GM12878 (cell line): Measurements from ENCODE around the gene DMPK. TPM values are rescaled to one million over a fixed set of nuclear protein-coding genes. Genes with fewer than 3 reads are reported as not detected.

ENCODE experiments used
- ATAC-seq: fragments of 200-7000 bp; cut with Tn5 transposase; 3 replicates; pipeline ENCODE4 v1.9.1; 2020; ENCODE audit warnings: mild to moderate bottlenecking, moderate library complexity
- BruUV-seq: library from RNA; stranded (reverse); fragments of 400-500 nt; replicated peaks from 2 replicates; lab custom pipeline; 2021; lab: Mats Ljungman, UMichigan
- CTCF ChIA-PET: fragments of 300-600 bp; sonication (Branson Sonifier 250); formaldehyde crosslinking; extraction: SDS; loops from one replicate; lab custom pipeline; 2021; ENCODE audit warnings: inconsistent platforms; lab: Yijun Ruan, JAX
- POLR2A ChIA-PET: fragments of 350-600 bp; formaldehyde crosslinking; extraction: SDS; loops from one replicate; lab custom pipeline; 2021; ENCODE audit warnings: inconsistent platforms; lab: Charles Lee
- RAD21 ChIA-PET: fragments of 300-600 bp; sonication (Branson Sonifier 250); formaldehyde crosslinking; loops from one replicate; lab custom pipeline; 2023; ENCODE audit warnings: antibody characterized with exemption; ENCODE audit not compliant: unreplicated experiment; lab: Charles Lee
- SMC1A ChIA-PET: fragments of 300-600 bp; sonication (Branson Sonifier 250); formaldehyde crosslinking; loops from one replicate; lab custom pipeline; 2023; ENCODE audit not compliant: unreplicated experiment, uncharacterized antibody; lab: Charles Lee
- DNase-seq: peaks from one replicate; pipeline ENCODE4 v3.0.0-alpha.2; 2011; ENCODE audit warnings: low read depth, low spot score
- FAIRE-seq: peaks from 3 replicates; lab custom pipeline; 2011; peaks lifted over from hg19 to GRCh38; lab: Jason Lieb, UNC
- H2AFZ ChIP-seq: 2 replicates; pipeline ENCODE4 v1.6.0; 2011; ENCODE audit warnings: low read depth, low read length, control low read depth; ENCODE audit not compliant: control insufficient read depth
- H3K27ac ChIP-seq: 2 replicates; pipeline ENCODE4 v1.5.1; 2011; ENCODE audit warnings: control low read depth; ENCODE audit not compliant: control insufficient read depth, insufficient read depth
- H3K27me3 ChIP-seq, 2 experiments: replicated peaks in 1 of 2; 2 replicates each; pipeline versions ENCODE4 v1.6.0 to v1.6.1; 2011; ENCODE audit warnings: low read length in 1 of 2; ENCODE audit not compliant: control insufficient read depth in 2 of 2, insufficient read depth in 2 of 2
- H3K36me3 ChIP-seq, 2 experiments: 2 replicates each; pipeline ENCODE4 v1.5.1; 2011; ENCODE audit warnings: low read length in 1 of 2; ENCODE audit not compliant: control insufficient read depth in 2 of 2, insufficient read depth in 2 of 2
- H3K4me1 ChIP-seq: 2 replicates; pipeline ENCODE4 v1.6.1; 2011; ENCODE audit warnings: mild to moderate bottlenecking, low read length, moderate library complexity, mixed read lengths; ENCODE audit not compliant: control insufficient read depth, insufficient read depth
- H3K4me2 ChIP-seq: 2 replicates; pipeline ENCODE4 v1.6.0; 2011; ENCODE audit warnings: control low read depth; ENCODE audit not compliant: control insufficient read depth, insufficient read depth
- H3K4me3 ChIP-seq: fragments of 200-600 bp; sonication (generic); 2 replicates; pipeline ENCODE4 v1.5.1; 2016
- H3K79me2 ChIP-seq: 2 replicates; pipeline ENCODE4 v1.6.0; 2011; ENCODE audit warnings: low read length; ENCODE audit not compliant: control insufficient read depth, insufficient read depth
- H3K9ac ChIP-seq: 2 replicates; pipeline ENCODE4 v1.8.0; 2011; ENCODE audit warnings: low read length, control low read depth, mixed read lengths; ENCODE audit not compliant: control insufficient read depth, insufficient read depth
- H3K9me3 ChIP-seq: replicated peaks from 3 replicates; pipeline ENCODE4 v1.5.1; 2011; ENCODE audit warnings: mild to moderate bottlenecking, low read length; ENCODE audit not compliant: control insufficient read depth, insufficient read depth
- H4K20me1 ChIP-seq: 2 replicates; pipeline ENCODE4 v1.6.0; 2011; ENCODE audit not compliant: control insufficient read depth, insufficient read depth
- CBFB ChIP-seq: IDR thresholded peaks from 2 replicates; pipeline ENCODE4 v1.6.1; 2016; ENCODE audit warnings: antibody characterized with exemption, low read depth
- GATAD2B ChIP-seq: fragments of 450-650 bp; conservative IDR thresholded peaks from 2 replicates; pipeline ENCODE4 v1.6.1; 2017; ENCODE audit warnings: low read depth, mild to moderate bottlenecking, moderate library complexity
- MAX ChIP-seq: IDR thresholded peaks from 2 replicates; pipeline ENCODE4 v1.6.1; 2012; ENCODE audit warnings: low read depth, low read length, improper control_type of control experiment
- MXI1 ChIP-seq: fragments of 150-350 bp; IDR thresholded peaks from 2 replicates; pipeline ENCODE4 v1.6.1; 2011; ENCODE audit warnings: low read depth, mild to moderate bottlenecking, inconsistent platforms, low read length, improper control_type of control experiment
- NR2C1 ChIP-seq: fragments of 450-650 bp; IDR thresholded peaks from 2 replicates; pipeline ENCODE4 v1.6.1; 2017; ENCODE audit warnings: antibody characterized with exemption, mild to moderate bottlenecking, moderate library complexity
- PAX8 ChIP-seq: fragments of 450-650 bp; IDR thresholded peaks from 2 replicates; pipeline ENCODE4 v1.6.1; 2017; ENCODE audit warnings: mild to moderate bottlenecking, moderate library complexity
- YBX1 ChIP-seq: fragments of 450-650 bp; IDR thresholded peaks from 2 replicates; pipeline ENCODE4 v1.6.1; 2016; ENCODE audit warnings: antibody characterized with exemption
- WGBS: methylation state at CpG from one replicate; pipeline ENCODE4 v1.1.6; 2016; ENCODE audit warnings: low lambda C conversion rate; ENCODE audit not compliant: insufficient replicate concordance, insufficient coverage; ENCODE audit errors: missing lambda C conversion rate; 5-methylcytosine and 5-hydroxymethylcytosine counted together
- in situ Hi-C: fragments of 300-500 bp; cut with MboI; formaldehyde crosslinking; loops from 9 replicates; pipeline ENCODE4 v1.14.3; 2018; ENCODE audit warnings: mixed read lengths
- intact Hi-C: fragments of 100-400 bp; cut with micrococcal nuclease; formaldehyde crosslinking; loops from one replicate; pipeline ENCODE4 v1.14.2; 2022; ENCODE audit not compliant: unreplicated experiment
- polyA plus RNA-seq, 11 experiments: library from polyadenylated mRNA; depleted of rRNA in 4 of 11; unstranded in 6 of 11; stranded (reverse) in 5 of 11; fragments of >200 nt; fragmentation: Nextera tagmentation in 4 of 11; fragmentation: Illumina TruSeq in 1 of 11; extraction: Ambion mirVana in 4 of 11; extraction: Trizol in 1 of 11; gene quantifications; 1 replicate in 1 of 11; 2 replicates in 10 of 11; pipeline versions ENCODE4 v1.2.1 to v1.2.3, GENCODE V29; 2011 to 2016; ENCODE audit warnings: inconsistent platforms in 2 of 11, missing spikeins in 2 of 11, low read depth in 1 of 11
- total RNA-seq, 4 experiments: library from RNA; depleted of rRNA in 3 of 4; stranded (reverse); fragments of >200 nt in 3 of 4; fragmentation: Illumina TruSeq in 1 of 4; extraction: Trizol in 1 of 4; gene quantifications; 2 replicates each; pipeline versions ENCODE4 v1.2.1 to v1.2.3, GENCODE V29; 2013 to 2021
- TF ChIP-seq, protein P1 (sequence below), 3 experiments: IDR thresholded peaks in 2 of 3; conservative IDR thresholded peaks in 1 of 3; 2 replicates each; pipeline ENCODE4 v1.5.1; 2011; ENCODE audit warnings: low read depth in 3 of 3, low read length in 3 of 3, mild to moderate bottlenecking in 3 of 3, control low read depth in 2 of 3, moderate library complexity in 2 of 3, inconsistent platforms in 1 of 3, mixed read lengths in 1 of 3; ENCODE audit not compliant: control insufficient read depth in 2 of 3, insufficient read depth in 1 of 3; ENCODE audit errors: extremely low read depth in 1 of 3
- TF ChIP-seq, protein P2 (sequence below): fragments of 450-650 bp; conservative IDR thresholded peaks from 2 replicates; pipeline ENCODE4 v1.6.1; 2017; ENCODE audit warnings: mild to moderate bottlenecking, moderate library complexity

Gene DMPK
- total and polyA plus RNA-seq, 10 of the 15 experiments (the other 5 are each of a cell fraction or from before 2014, with no cell fraction given) = 0.60 to 33.6 (median 5.2) TPM

DNA sequence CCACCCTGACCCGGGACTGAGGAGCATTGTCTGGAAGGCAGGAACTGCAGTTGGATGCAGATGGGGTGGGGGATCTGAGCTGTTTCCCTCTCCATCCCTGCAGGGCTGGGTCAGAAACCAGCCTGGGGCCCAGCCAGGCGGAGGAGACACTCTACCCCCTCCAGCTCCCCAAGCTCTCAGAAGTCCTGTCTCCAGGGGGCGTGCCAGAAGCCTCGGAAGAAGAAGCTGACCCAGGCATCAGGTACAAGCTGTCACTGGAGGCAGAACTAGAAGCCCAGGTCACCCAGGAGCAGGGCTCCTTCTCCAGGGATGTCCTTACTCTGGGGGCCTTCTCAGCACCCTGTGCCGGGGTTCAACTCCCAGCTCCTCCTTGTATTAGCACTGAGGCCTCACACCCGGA lies 28.7 kb downstream of the DMPK start:
- WGBS = 18% methylated on average over 6 of the region's 6 CpGs
- Histone ChIP-seq H4K20me1 (no peaks in the 10 kb centered on the region), H3K4me2 (no peak overlapping the region), H3K9me3 (no peaks in the 10 kb centered on the region), H3K9ac (no peak overlapping the region), H3K27me3 (no peaks in the 10 kb centered on the region), H2AFZ (no peak overlapping the region), H3K27ac (no peak overlapping the region), H3K79me2 (no peaks in the 10 kb centered on the region), H3K4me3 (no peak overlapping the region), H3K4me1 (no peaks in the 10 kb centered on the region), H3K36me3 (no peaks in the 10 kb centered on the region)
- ATAC-seq (peak; percentile 75), FAIRE-seq (no peak), DNase-seq (no peak)
- intact Hi-C loops (no loop called here), in situ Hi-C loops (no loop called here)
- CTCF ChIA-PET = interaction anchor here (0.7 to 3.0 kb wide), 7 partner anchors 9 to 52 kb away, joined by 3 to 17 read pairs (median 6); partner anchors contain the start of genes FBXO46 and SIX5
- TF ChIP-seq, protein P1, sequence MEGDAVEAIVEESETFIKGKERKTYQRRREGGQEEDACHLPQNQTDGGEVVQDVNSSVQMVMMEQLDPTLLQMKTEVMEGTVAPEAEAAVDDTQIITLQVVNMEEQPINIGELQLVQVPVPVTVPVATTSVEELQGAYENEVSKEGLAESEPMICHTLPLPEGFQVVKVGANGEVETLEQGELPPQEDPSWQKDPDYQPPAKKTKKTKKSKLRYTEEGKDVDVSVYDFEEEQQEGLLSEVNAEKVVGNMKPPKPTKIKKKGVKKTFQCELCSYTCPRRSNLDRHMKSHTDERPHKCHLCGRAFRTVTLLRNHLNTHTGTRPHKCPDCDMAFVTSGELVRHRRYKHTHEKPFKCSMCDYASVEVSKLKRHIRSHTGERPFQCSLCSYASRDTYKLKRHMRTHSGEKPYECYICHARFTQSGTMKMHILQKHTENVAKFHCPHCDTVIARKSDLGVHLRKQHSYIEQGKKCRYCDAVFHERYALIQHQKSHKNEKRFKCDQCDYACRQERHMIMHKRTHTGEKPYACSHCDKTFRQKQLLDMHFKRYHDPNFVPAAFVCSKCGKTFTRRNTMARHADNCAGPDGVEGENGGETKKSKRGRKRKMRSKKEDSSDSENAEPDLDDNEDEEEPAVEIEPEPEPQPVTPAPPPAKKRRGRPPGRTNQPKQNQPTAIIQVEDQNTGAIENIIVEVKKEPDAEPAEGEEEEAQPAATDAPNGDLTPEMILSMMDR (IDR thresholded peaks at IDR 0.05 in 2 of 3, conservative IDR thresholded peaks at IDR 0.05 in 1 of 3; ENCODE audit: control insufficient read depth in 2 of 3, extremely low read depth in 1 of 3, insufficient read depth in 1 of 3, low read depth in 3 of 3, low read length in 3 of 3) = 0 out of 6 replicates have a peak, but pooled peaks of 2 of the 3 experiments have one; percentile 8 to 11
- no peak for TF ChIP-seq YBX1
- SMC1A ChIA-PET = interaction anchor here (1.1 kb wide), 1 partner anchor 36 kb away, joined by 4 read pairs; no protein-coding TSS in a partner anchor
- BruUV-seq = no TSS peak
- POLR2A ChIA-PET = interaction anchor here (0.6 to 1.0 kb wide), 3 partner anchors 14 to 39 kb away, joined by 3 to 7 read pairs (median 3); no protein-coding TSS in a partner anchor
- RAD21 ChIA-PET = interaction anchor here (0.6 to 2.8 kb wide), 3 partner anchors 16 to 133 kb away, joined by 3 to 9 read pairs (median 3); partner anchors contain the start of genes IRF2BP1 and SIX5

DNA sequence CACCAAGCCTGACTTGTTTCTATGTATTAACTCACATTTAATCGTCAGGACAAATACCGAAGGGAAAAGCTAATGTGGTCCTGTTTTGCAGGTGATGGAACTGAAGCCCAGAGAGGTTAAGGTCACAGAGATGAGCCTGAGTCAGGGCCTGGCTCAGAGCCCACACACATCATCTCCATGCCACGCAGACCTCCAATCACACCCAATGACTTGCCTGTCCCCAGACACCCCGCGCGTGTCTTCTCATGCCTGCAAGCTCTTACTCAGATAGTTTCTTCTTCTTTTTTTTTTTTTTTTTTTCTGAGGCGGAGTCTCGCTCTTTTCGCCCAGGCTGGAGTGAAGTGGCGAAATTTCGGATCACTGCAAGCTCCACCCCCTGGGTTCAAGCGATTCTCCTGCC lies 29.7 kb downstream of the DMPK start:
- H3K79me2 ChIP-seq = no peaks in the 10 kb centered on the region
- H3K4me1 ChIP-seq = no peaks in the 10 kb centered on the region
- FAIRE-seq = no peak
- 70% methylated on average over 9 of the region's 12 CpGs for WGBS
- no peaks in the 10 kb centered on the region for H3K36me3 ChIP-seq
- H3K9ac ChIP-seq = no peak overlapping the region
- in situ Hi-C loops (no loop called here), intact Hi-C loops (no loop called here)
- ChIA-PET SMC1A (interaction anchor here (1.2 kb wide), 1 partner anchor 47 kb away, joined by 3 read pairs; no protein-coding TSS in a partner anchor), POLR2A (interaction anchor here (1.0 kb wide), 1 partner anchor 15 kb away, joined by 7 read pairs; no protein-coding TSS in a partner anchor), RAD21 (interaction anchor here (2.8 kb wide), 1 partner anchor 17 kb away, joined by 9 read pairs; the partner anchor contains the start of gene SIX5), CTCF (interaction anchor here (1.3 to 3.0 kb wide), 7 partner anchors 10 to 129 kb away, joined by 4 to 17 read pairs (median 6); partner anchors contain the start of genes FBXO46 and SIX5)
- no peaks in the 10 kb centered on the region for H3K9me3 ChIP-seq
- BruUV-seq = no TSS peak
- H3K27me3 ChIP-seq = no peaks in the 10 kb centered on the region
- H2AFZ ChIP-seq = no peak overlapping the region
- ATAC-seq = no peak
- H3K4me3 ChIP-seq = no peak overlapping the region
- DNase-seq = no peak
- H4K20me1 ChIP-seq = no peaks in the 10 kb centered on the region
- no peak overlapping the region for H3K27ac ChIP-seq
- H3K4me2 ChIP-seq = no peak overlapping the region
- TF ChIP-seq CBFB (no peak), PAX8 (no peak), GATAD2B (no peak), MAX (no peak), MXI1 (no peak), NR2C1 (no peak)
- TF ChIP-seq, protein P2, sequence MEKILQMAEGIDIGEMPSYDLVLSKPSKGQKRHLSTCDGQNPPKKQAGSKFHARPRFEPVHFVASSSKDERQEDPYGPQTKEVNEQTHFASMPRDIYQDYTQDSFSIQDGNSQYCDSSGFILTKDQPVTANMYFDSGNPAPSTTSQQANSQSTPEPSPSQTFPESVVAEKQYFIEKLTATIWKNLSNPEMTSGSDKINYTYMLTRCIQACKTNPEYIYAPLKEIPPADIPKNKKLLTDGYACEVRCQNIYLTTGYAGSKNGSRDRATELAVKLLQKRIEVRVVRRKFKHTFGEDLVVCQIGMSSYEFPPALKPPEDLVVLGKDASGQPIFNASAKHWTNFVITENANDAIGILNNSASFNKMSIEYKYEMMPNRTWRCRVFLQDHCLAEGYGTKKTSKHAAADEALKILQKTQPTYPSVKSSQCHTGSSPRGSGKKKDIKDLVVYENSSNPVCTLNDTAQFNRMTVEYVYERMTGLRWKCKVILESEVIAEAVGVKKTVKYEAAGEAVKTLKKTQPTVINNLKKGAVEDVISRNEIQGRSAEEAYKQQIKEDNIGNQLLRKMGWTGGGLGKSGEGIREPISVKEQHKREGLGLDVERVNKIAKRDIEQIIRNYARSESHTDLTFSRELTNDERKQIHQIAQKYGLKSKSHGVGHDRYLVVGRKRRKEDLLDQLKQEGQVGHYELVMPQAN = no peak
